DMS114 treated with DMSO at 0.1 percent for 48 hours (cell line): ENCODE data around the gene RHBDL1.
A peak's percentile ranks its signal among the peaks of the same experiment; 100 is the strongest.

Experiments used
- DNase-seq: peaks from one replicate; lab custom pipeline; 2025; ENCODE audit not compliant: unreplicated experiment; lab: John Stamatoyannopoulos, UW

Gene RHBDL1

GRCh38 chr16:717450-718245, 42.2 kb downstream of the RHBDL1 start:
- no peak for DNase-seq

GRCh38 chr16:718389-718788, 42.9 kb downstream of the RHBDL1 start:
- no peak for DNase-seq

DNA sequence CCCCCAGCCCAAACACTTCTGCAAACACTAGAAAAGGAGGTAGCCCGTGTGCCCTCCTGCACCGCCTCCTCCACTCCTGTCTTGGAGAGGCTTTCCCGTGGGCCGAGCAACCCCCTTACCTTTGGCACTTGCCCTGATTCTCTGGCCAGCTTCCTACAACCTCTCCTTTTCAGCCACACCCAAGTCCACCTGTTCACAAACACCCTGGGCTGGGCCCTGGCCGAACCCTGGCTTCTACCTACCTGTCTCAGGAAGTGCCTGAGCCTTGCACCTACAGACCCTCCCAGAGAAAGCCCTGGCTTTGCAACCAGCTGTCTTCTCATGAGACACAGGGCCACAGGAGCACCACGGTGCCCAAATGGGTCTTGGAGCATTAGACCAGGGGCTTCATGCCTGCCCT, 43.5 kb downstream of the RHBDL1 start:
- no peak for DNase-seq

DNA sequence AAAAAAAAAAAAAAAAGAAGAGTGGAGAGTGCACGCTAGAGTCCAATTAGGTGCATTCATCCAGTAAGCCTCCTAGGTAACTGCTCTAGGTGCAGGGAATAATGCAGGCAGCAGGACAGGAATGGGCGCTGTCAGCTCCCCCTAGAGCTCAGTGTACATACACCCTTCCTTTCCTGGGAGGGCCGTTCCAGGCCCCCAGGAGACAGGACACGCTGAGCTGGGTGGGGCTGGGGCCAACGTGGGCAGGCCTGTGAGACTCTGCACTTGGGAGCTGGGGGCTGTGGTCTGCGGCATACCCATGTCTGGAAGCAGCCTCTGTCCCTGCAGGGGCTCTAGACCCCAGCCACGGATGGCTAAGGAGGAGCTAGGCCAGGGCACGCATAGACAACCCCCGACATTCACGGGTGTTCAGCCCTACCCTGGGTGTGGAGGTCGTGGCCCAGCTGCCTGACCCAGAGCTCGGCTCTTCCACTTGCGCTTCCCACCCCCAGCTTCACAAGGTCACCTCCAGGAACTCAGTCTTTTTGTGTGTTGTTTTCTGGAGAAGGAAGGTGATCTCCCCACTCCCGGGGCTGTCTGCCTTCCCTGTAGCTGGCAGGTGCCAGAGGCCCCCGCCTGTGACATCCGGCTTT, 44.5 kb downstream of the RHBDL1 start:
- peak; percentile 27 for DNase-seq

GRCh38 chr16:720447-720989, 45.0 kb downstream of the RHBDL1 start:
- no peak for DNase-seq

DNA sequence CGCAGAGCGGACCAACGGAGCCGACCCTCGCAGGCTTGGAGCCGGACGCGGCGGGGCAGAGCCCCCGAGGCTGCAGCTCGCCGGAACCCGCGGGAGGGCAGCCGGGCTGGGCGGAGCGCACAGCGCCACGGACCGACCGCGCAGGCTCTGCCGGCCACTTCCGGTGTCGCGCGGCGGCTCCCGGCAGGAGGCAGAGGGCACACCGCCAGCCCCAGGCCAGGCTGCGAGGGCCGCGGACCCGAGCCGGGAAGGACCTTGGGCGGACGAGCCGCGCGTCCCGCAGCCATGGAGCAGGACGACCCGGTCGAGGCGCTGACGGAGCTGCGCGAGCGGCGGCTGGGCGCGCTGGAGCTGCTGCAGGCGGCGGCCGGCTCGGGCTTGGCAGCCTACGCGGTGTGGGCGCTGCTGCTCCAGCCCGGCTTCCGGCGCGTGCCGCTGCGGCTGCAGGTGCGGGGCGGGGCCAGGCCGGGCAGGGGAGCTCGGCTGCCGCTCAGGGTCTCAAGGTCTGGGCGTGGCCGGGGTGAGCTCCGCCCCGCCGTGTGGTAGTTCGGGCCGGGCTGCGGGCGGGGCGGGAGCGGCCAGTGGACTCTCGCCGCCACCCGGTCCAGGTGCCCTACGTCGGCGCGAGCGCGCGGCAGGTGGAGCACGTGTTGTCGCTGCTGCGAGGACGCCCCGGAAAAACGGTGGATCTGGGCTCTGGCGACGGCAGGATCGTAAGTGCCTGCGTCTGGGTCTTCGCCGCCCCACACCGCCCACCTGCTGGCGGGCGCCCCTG, 45.7 kb downstream of the RHBDL1 start, which contains the start of gene ANTKMT:
TSS of gene ANTKMT (plus strand) at position 157 of the 775 bp plus-strand sequence. CDS start at position 286, 129 bp downstream.
- DNase-seq: peak; percentile 51

DNA sequence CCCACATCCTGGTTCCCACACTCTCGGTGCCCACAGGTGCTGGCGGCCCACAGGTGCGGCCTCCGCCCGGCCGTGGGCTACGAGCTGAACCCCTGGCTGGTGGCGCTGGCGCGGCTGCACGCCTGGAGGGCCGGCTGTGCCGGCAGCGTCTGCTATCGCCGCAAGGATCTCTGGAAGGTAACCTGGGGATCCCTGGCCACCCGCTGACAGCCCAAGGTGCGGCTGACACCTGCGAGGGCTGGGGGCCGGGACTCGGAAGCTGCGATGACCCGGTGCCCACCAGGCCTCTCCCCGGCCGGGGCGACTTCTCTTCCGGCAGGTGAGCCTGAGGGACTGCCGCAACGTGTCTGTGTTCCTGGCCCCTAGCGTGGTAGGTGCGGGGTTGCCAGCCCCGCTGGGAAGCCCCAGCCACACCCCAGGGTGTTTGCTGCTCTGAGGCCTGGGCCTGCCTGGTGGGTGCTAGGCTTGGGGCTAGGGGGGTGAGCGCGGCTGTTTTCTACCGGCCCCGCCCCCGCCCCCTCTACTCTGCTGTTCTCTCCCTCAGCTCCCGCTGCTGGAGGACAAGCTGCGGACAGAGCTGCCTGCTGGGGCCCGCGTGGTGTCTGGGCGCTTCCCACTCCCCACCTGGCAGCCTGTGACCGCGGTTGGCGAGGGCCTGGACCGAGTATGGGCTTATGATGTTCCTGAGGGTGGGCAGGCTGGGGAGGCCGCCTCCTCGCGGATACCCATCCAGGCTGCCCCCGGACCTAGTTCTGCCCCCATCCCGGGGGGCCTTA, 46.5 kb downstream of the RHBDL1 start:
- no peak for DNase-seq

- no peak for DNase-seq
Observed at GRCh38 chr16:722835-723633, 47.6 kb downstream of the RHBDL1 start.

GRCh38 chr16:723695-724094, 48.2 kb downstream of the RHBDL1 start:
- no peak for DNase-seq

GRCh38 chr16:724188-725040, 48.9 kb downstream of the RHBDL1 start:
- DNase-seq: no peak

DNA sequence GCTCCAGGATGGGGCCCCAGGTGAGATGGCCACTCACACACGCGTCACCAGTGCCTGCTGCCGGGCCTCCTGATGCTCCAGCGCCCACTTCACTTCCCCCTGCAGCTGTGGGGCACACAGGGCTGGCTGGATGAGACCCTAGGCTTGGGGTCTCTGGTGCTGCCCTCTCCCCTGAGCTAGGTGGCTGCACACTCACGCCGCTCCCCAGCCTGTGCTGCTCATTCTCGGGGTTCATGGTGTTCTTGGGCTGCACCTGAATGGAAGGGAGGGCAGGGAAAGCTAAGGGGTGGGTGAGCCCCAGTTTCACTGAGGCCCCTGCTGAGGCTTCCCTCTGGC, 49.5 kb downstream of the RHBDL1 start:
- no peak for DNase-seq

GRCh38 chr16:725463-726187, 50.2 kb downstream of the RHBDL1 start:
- DNase-seq: no peak

DNA sequence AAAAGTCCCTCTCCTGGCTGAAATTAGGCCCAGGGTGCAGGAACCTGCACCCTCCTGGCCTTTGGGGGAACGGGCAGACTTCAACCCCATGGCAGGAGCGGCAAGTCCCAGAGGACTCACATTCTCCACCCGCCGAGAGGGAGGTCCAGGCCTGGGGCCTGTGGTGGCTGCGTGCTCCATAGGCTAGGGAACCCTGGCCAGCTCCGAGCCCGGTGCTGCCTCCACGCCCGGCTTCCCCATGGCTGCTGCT, 50.6 kb downstream of the RHBDL1 start:
- DNase-seq: no peak

DNA sequence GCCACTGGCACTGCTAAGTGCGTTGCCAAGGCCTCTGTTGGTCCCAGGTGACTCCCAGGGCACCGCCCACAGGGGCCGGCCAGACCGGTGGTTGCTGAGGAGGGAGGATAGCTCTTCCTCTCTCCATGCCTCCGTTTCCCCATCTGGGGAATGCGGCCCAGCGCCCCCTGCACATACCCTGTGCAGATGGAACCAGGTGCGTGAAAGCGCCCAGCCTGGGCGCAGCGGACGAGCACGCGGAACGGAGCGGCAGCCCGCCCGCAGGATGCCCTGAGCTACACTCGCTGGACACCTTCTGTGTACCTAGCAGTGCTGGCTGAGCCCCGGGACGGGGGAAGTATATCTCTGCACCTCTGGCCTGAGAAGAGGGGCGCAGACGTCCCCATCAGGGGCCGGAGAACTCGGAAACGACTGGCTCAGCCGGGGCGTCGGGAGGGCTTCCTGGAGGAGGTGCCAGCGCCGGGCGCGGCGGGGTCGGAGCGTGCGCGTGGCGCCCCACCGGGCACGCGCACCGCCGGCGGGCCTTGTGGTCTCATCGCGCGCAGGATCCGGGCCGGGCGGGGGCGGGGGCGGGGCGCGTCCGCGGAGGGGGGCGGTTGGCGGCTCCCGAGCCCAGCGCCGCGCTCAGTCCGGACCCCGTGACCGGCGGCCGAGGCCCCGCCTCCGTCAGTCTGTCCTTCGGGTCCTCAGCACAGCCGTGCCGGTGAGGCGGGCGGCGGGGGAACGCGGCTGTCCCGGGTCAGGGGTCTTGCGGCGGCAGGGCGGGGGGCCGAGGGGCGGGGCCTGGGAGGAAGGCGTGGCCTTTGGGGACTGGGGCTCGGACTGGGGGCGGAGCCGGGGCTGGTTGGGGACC, 51.2 kb downstream of the RHBDL1 start, which contains the start of the genes CCDC78 and HAGHL:
TSS of gene CCDC78 (minus strand) at position 6 of the 853 bp plus-strand sequence. CDS start 76 bp downstream, outside the sequence.
TSS of gene HAGHL (plus strand) at position 669 of the 853 bp plus-strand sequence. CDS start 404 bp downstream, outside the sequence.
- no peak for DNase-seq

DNA sequence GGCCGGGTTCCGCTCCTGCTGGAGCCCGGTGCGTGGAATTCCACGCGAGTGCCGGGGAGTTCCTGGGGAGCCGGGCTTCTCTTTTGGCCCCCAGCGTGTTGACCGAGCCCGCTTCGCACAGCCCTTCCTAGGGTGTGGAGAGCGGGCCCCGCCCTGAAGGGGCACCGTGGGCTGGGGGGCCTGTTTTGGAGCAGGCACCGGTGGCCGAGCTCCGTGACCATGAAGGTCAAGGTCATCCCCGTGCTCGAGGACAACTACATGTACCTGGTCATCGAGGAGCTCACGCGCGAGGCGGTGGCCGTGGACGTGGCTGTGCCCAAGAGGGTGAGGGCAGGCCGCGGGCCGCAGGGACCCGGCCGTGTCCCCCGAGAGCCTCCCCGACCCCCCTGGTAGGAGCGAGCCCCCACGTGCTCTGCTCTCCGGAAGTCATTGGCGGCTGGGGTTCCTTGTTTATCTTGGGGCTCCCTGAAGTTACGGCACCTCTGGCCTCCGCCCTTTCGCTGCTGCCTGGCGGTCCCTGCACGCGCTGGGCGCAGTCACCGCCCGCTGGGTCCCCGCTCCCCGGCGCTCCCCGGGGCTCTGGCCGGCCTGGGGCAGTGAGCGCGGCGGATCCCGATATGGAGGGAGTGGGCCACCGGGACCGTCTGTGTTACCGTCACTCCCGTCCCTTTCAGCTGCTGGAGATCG, 52.0 kb downstream of the RHBDL1 start:
- no peak for DNase-seq
